WTC11 (cell line): ENCODE data around the gene CHST13. TPM values are rescaled to one million over a fixed set of nuclear protein-coding genes. Genes with fewer than 3 reads are reported as not detected.

ENCODE experiments used
- ATAC-seq: fragments of 200-7000 bp; cut with Tn5 transposase; 2 replicates; pipeline ENCODE4 v1.10.0; 2021; ENCODE audit warnings: mild to moderate bottlenecking, moderate library complexity
- CTCF ChIA-PET: fragments of 300-600 bp; sonication (Branson Sonifier 250); formaldehyde crosslinking; loops from one replicate; lab custom pipeline; 2021; ENCODE audit warnings: antibody characterized with exemption; lab: Charles Lee
- POLR2A ChIA-PET: fragments of 350-600 bp; sonication (Branson Sonifier 250); formaldehyde crosslinking; loops from one replicate; lab custom pipeline; 2021; ENCODE audit warnings: antibody characterized with exemption; lab: Charles Lee
- DNase-seq: peaks from one replicate; pipeline ENCODE4 v3.0.0; 2021; ENCODE audit warnings: low spot score
- H3K27ac Mint-ChIP-seq: 2 replicates; pipeline ENCODE4 v1.8.0; 2021; ENCODE audit warnings: mixed read lengths
- H3K27me3 Mint-ChIP-seq: 2 replicates; pipeline ENCODE4 v1.8.0; 2021; ENCODE audit warnings: low read depth, mild to moderate bottlenecking, moderate library complexity, mixed read lengths
- H3K36me3 Mint-ChIP-seq: 2 replicates; pipeline ENCODE4 v1.8.0; 2021; ENCODE audit warnings: mixed read lengths
- H3K4me1 Mint-ChIP-seq: 2 replicates; pipeline ENCODE4 v1.8.0; 2022; ENCODE audit warnings: mixed read lengths
- H3K4me3 Mint-ChIP-seq: 2 replicates; pipeline ENCODE4 v1.8.0; 2021; ENCODE audit warnings: mild to moderate bottlenecking, moderate library complexity, mixed read lengths
- H3K9me3 Mint-ChIP-seq: 2 replicates; pipeline ENCODE4 v1.8.0; 2021; ENCODE audit warnings: mixed read lengths
- AFF4 ChIP-seq: sonication (generic); formaldehyde crosslinking; IDR thresholded peaks from 2 replicates; pipeline ENCODE4 v1.8.1; 2023; ENCODE audit warnings: mild to moderate bottlenecking, missing genetic modification reagents, borderline replicate concordance
- AR ChIP-seq: fragments of 250-450 bp; sonication (Bioruptor Pico); IDR thresholded peaks from 2 replicates; pipeline ENCODE4 v1.9.0; 2021; ENCODE audit warnings: mild to moderate bottlenecking
- ATF6 ChIP-seq: sonication (generic); formaldehyde crosslinking; IDR thresholded peaks from 2 replicates; pipeline ENCODE4 v1.8.1; 2023; ENCODE audit warnings: mild to moderate bottlenecking, missing genetic modification reagents
- FOXP1 ChIP-seq: sonication (generic); formaldehyde crosslinking; IDR thresholded peaks from 2 replicates; pipeline ENCODE4 v1.8.0; 2022; ENCODE audit warnings: missing genetic modification reagents, mild to moderate bottlenecking, moderate library complexity, borderline replicate concordance
- JAZF1 ChIP-seq: fragments of 250-450 bp; sonication (Bioruptor Pico); IDR thresholded peaks from 2 replicates; pipeline ENCODE4 v1.9.0; 2021; ENCODE audit warnings: moderate library complexity, mild to moderate bottlenecking, inconsistent platforms
- MLX ChIP-seq: sonication (generic); formaldehyde crosslinking; IDR thresholded peaks from 2 replicates; pipeline ENCODE4 v1.8.1; 2023; ENCODE audit warnings: mild to moderate bottlenecking, missing genetic modification reagents, moderate library complexity
- MXD4 ChIP-seq: fragments of 250-450 bp; sonication (Bioruptor Pico); IDR thresholded peaks from 2 replicates; pipeline ENCODE4 v1.8.0; 2021; ENCODE audit warnings: mild to moderate bottlenecking, moderate library complexity, borderline replicate concordance
- MYBL2 ChIP-seq: sonication (generic); formaldehyde crosslinking; IDR thresholded peaks from 2 replicates; pipeline ENCODE4 v1.8.1; 2023; ENCODE audit warnings: mild to moderate bottlenecking, moderate library complexity, missing genetic modification reagents
- NFE2L1 ChIP-seq: sonication (generic); formaldehyde crosslinking; IDR thresholded peaks from 2 replicates; pipeline ENCODE4 v1.8.1; 2023; ENCODE audit warnings: missing genetic modification reagents
- NR3C1 ChIP-seq: sonication (generic); formaldehyde crosslinking; conservative IDR thresholded peaks from 2 replicates; pipeline ENCODE4 v1.8.1; 2023; ENCODE audit warnings: low read depth, mild to moderate bottlenecking, missing genetic modification reagents
- RELA ChIP-seq: sonication (generic); formaldehyde crosslinking; IDR thresholded peaks from 2 replicates; pipeline ENCODE4 v1.8.1; 2022; ENCODE audit warnings: missing genetic modification reagents, mild to moderate bottlenecking, borderline replicate concordance
- RORB ChIP-seq: fragments of 250-450 bp; sonication (Bioruptor Pico); IDR thresholded peaks from 2 replicates; pipeline ENCODE4 v1.9.0; 2021; ENCODE audit warnings: mild to moderate bottlenecking
- SMAD3 ChIP-seq: sonication (generic); formaldehyde crosslinking; IDR thresholded peaks from 2 replicates; pipeline ENCODE4 v1.8.0; 2022; ENCODE audit warnings: missing genetic modification reagents, mild to moderate bottlenecking, borderline replicate concordance
- SOX15 ChIP-seq: fragments of 250-450 bp; sonication (Bioruptor Pico); IDR thresholded peaks from 2 replicates; pipeline ENCODE4 v1.9.0; 2021; ENCODE audit warnings: mild to moderate bottlenecking
- ZNF232 ChIP-seq: sonication (generic); formaldehyde crosslinking; IDR thresholded peaks from 2 replicates; pipeline ENCODE4 v1.8.0; 2022; ENCODE audit warnings: mild to moderate bottlenecking, missing genetic modification reagents
- ZNF263 ChIP-seq: sonication (generic); formaldehyde crosslinking; IDR thresholded peaks from 2 replicates; pipeline ENCODE4 v1.8.1; 2022; ENCODE audit warnings: low read depth, mild to moderate bottlenecking, moderate library complexity, missing genetic modification reagents
- ZNF512 ChIP-seq: sonication (generic); formaldehyde crosslinking; IDR thresholded peaks from 2 replicates; pipeline ENCODE4 v1.8.1; 2022; ENCODE audit warnings: missing genetic modification reagents, borderline replicate concordance
- total RNA-seq: library from RNA; stranded (reverse); gene quantifications from 3 replicates; pipeline ENCODE4 v1.2.3, GENCODE V29; 2021
- TF ChIP-seq, protein P1 (sequence below): fragments of 250-450 bp; sonication (Bioruptor Pico); IDR thresholded peaks from 2 replicates; pipeline ENCODE4 v1.9.0; 2021; ENCODE audit warnings: mild to moderate bottlenecking
- TF ChIP-seq, protein P2 (sequence below): sonication (generic); formaldehyde crosslinking; IDR thresholded peaks from 2 replicates; pipeline ENCODE4 v1.8.0; 2022; ENCODE audit warnings: mild to moderate bottlenecking, missing genetic modification reagents

Gene CHST13
- total RNA-seq, 1 experiment from 2014 or later, result 4.1 TPM

DNA sequence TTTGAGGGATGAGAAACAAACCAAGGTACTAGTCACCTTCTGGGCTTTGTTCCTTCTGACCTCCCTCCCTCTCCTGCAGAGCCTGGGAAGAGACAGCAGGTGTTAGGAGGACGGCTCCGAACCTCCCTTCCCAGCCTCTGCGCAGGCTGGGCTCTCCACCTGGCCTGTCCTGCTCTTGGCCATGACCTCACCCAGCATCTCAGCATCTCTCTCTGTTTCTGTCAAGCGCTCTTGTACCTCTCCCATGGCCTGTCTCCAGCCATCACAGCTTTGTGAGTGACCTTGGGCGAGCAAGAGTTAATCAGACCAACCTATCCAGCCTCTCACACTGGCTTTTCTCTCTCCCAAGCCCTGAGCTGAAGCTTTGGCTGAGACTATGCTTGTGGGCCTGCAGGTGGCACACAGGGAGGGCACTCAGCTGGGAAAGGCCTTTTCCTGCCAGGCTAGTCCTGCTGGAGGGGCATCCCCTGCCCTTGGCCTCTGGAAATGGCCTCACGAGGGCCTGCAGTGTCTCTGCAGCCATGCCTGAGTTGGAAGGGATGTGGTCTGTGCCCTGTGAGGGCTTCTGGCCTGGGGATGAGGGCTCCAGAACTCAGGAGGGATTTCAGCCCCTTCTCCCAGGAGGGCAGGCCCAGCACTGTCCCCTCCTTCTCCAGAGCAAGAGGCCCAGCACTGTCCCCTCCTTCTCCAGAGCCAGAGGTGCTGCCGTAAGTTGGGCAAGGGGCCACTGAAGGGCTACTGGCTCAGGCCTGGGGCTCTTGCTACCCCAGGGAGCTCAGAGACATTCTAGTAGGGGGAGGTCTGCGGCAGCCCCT, 2.1 kb downstream of the CHST13 start:
- H3K4me3 Mint-ChIP-seq, result no peak overlapping the region
- CTCF ChIA-PET, result no interaction called here
- peaks cover 23% of the 10 kb centered on the region for H3K27me3 Mint-ChIP-seq
- H3K27ac Mint-ChIP-seq, result no peak overlapping the region
- TF ChIP-seq RELA (CRISPR knock-in tag), result no peak
- TF ChIP-seq MLX (CRISPR knock-in tag), result no peak
- no peaks in the 10 kb centered on the region for H3K36me3 Mint-ChIP-seq
- DNase-seq (no peak), ATAC-seq (no peak)
- no peaks in the 10 kb centered on the region for H3K9me3 Mint-ChIP-seq
- POLR2A ChIA-PET, result no interaction called here
- peaks cover 19% of the 10 kb centered on the region for H3K4me1 Mint-ChIP-seq

- ChIA-PET POLR2A (no interaction called here), CTCF (no interaction called here)
- DNase-seq, result no peak
- Mint-ChIP-seq H3K9me3 (no peaks in the 10 kb centered on the region), H3K27ac (no peak overlapping the region), H3K36me3 (no peaks in the 10 kb centered on the region), H3K4me1 (peaks cover 19% of the 10 kb centered on the region), H3K4me3 (no peak overlapping the region), H3K27me3 (peaks cover 23% of the 10 kb centered on the region)
- TF ChIP-seq AR (no peak), FOXP1 (CRISPR knock-in tag) (no peak), MYBL2 (CRISPR knock-in tag) (no peak), NFE2L1 (CRISPR knock-in tag) (no peak), MXD4 (CRISPR knock-in tag) (no peak), SOX15 (CRISPR knock-in tag) (no peak), AFF4 (no peak), SMAD3 (no peak)
- TF ChIP-seq, protein P1, sequence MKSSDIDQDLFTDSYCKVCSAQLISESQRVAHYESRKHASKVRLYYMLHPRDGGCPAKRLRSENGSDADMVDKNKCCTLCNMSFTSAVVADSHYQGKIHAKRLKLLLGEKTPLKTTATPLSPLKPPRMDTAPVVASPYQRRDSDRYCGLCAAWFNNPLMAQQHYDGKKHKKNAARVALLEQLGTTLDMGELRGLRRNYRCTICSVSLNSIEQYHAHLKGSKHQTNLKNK, result no peak
- no peak for ATAC-seq
Measured at GRCh38 chr3:126526668-126527005, 2.7 kb downstream of the CHST13 start.

DNA sequence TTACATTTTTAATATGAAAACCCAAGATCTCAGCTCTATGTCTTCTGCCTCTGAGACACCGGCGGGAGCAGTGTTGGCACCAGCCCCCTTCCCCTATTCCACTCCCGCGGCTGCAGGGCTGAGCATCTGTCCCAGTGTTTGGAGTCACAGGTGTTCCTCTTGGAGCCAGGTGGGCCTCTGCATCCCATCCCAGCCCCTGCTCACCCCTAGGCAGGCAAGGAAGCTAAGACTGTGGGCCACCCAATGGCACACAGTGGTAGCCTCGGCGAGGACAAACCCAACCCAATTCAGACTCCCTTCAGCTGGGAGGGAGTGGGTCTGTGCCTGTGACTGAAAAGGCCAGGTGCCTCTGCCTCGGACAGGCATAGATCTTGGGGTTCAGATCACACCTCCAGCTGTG, 3.1 kb downstream of the CHST13 start:
- H3K4me1 Mint-ChIP-seq, result peaks cover 19% of the 10 kb centered on the region
- ATAC-seq (no peak), DNase-seq (no peak)
- H3K4me3 Mint-ChIP-seq, result no peak overlapping the region
- peaks cover 23% of the 10 kb centered on the region for H3K27me3 Mint-ChIP-seq
- no peaks in the 10 kb centered on the region for H3K9me3 Mint-ChIP-seq
- POLR2A ChIA-PET, result no interaction called here
- no peak overlapping the region for H3K27ac Mint-ChIP-seq
- H3K36me3 Mint-ChIP-seq, result no peaks in the 10 kb centered on the region
- CTCF ChIA-PET, result no interaction called here
- TF ChIP-seq ZNF263 (CRISPR knock-in tag), result no peak
- no peak for TF ChIP-seq ZNF232 (CRISPR knock-in tag)
- TF ChIP-seq JAZF1 (CRISPR knock-in tag), result no peak
- TF ChIP-seq, protein P2, sequence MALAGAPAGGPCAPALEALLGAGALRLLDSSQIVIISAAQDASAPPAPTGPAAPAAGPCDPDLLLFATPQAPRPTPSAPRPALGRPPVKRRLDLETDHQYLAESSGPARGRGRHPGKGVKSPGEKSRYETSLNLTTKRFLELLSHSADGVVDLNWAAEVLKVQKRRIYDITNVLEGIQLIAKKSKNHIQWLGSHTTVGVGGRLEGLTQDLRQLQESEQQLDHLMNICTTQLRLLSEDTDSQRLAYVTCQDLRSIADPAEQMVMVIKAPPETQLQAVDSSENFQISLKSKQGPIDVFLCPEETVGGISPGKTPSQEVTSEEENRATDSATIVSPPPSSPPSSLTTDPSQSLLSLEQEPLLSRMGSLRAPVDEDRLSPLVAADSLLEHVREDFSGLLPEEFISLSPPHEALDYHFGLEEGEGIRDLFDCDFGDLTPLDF (CRISPR knock-in tag), result no peak
- no peak for TF ChIP-seq ZNF512 (CRISPR knock-in tag)
- TF ChIP-seq SMAD3, result no peak
- no peak for TF ChIP-seq ATF6
- no peak for TF ChIP-seq NR3C1 (CRISPR knock-in tag)
- TF ChIP-seq SOX15 (CRISPR knock-in tag), result no peak
- no peak for TF ChIP-seq NFE2L1 (CRISPR knock-in tag)
- TF ChIP-seq RORB, result no peak
